Fibroblast of lung (primary cell): ENCODE results near the gene BCO1. TPM values are rescaled to one million over a fixed set of nuclear protein-coding genes. Genes with fewer than 3 reads are reported as not detected.

Experiments
- DNase-seq, 2 donors: peaks; one replicate each; pipeline versions ENCODE4 v3.0.0 to v3.0.0-alpha.2; 2010; ENCODE audit warnings: low read depth in 2 of 2
- H2AFZ ChIP-seq: 2 replicates; pipeline ENCODE4 v1.5.1; 2012; ENCODE audit warnings: low read length, control low read depth, inconsistent platforms
- H3K27ac ChIP-seq: 2 replicates; pipeline ENCODE4 v1.5.1; 2011; ENCODE audit warnings: low read length, control low read depth; ENCODE audit not compliant: insufficient read depth
- H3K27me3 ChIP-seq: 2 replicates; pipeline ENCODE4 v1.5.1; 2011; ENCODE audit warnings: mild to moderate bottlenecking, low read length; ENCODE audit not compliant: control insufficient read depth, insufficient read depth
- H3K36me3 ChIP-seq: 2 replicates; pipeline ENCODE4 v1.5.1; 2011; ENCODE audit warnings: low read length; ENCODE audit not compliant: control insufficient read depth, insufficient read depth
- H3K4me1 ChIP-seq: 2 replicates; pipeline ENCODE4 v1.5.1; 2011; ENCODE audit warnings: low read length; ENCODE audit not compliant: control insufficient read depth, insufficient read depth; ENCODE audit errors: extremely low read depth
- H3K4me2 ChIP-seq: 2 replicates; pipeline ENCODE4 v1.5.1; 2011; ENCODE audit warnings: low read length, control low read depth; ENCODE audit not compliant: insufficient read depth; ENCODE audit errors: extremely low read depth
- H3K4me3 ChIP-seq, 4 experiments: fragments of 200-600 bp in 1 of 4; sonication (generic) in 1 of 4; replicated peaks in 1 of 4; 2 replicates each; pipeline ENCODE4 v1.5.1; 2011 to 2016; ENCODE audit warnings: low read length in 4 of 4, low read depth in 3 of 4, mild to moderate bottlenecking in 3 of 4, control low read depth in 2 of 4, inconsistent platforms in 1 of 4, mixed read lengths in 1 of 4; ENCODE audit not compliant: insufficient read depth in 1 of 4; ENCODE audit errors: control extremely low read depth in 1 of 4
- H3K79me2 ChIP-seq: 2 replicates; pipeline ENCODE4 v1.5.1; 2012; ENCODE audit warnings: mild to moderate bottlenecking, low read length, inconsistent platforms; ENCODE audit not compliant: control insufficient read depth, insufficient read depth
- H3K9ac ChIP-seq: 2 replicates; pipeline ENCODE4 v1.5.1; 2011; ENCODE audit warnings: mild to moderate bottlenecking, low read length, control low read depth; ENCODE audit not compliant: insufficient read depth
- H3K9me3 ChIP-seq: 2 replicates; pipeline ENCODE4 v1.5.1; 2012; ENCODE audit warnings: low read depth, low read length; ENCODE audit not compliant: control insufficient read depth, insufficient read depth
- H4K20me1 ChIP-seq: 2 replicates; pipeline ENCODE4 v1.5.1; 2011; ENCODE audit warnings: low read length; ENCODE audit not compliant: control insufficient read depth, insufficient read depth; ENCODE audit errors: extremely low read depth
- EZH2 ChIP-seq: IDR thresholded peaks from 2 replicates; pipeline ENCODE4 v1.5.1; 2012; ENCODE audit warnings: low read length, control low read depth, mild to moderate bottlenecking; ENCODE audit errors: missing control alignments
- polyA plus RNA-seq, 2 donors: library from polyadenylated mRNA; depleted of rRNA in 1 of 2; stranded (reverse) in 1 of 2; unstranded in 1 of 2; fragments of >200 nt; gene quantifications; 2 replicates each; pipeline ENCODE4 v1.2.1, GENCODE V29; 2011 to 2012; ENCODE audit warnings: missing spikeins in 1 of 2
- total RNA-seq: library from RNA; depleted of rRNA; stranded (reverse); fragments of >200 nt; gene quantifications from 2 replicates; pipeline ENCODE4 v1.2.1, GENCODE V29; 2014
- TF ChIP-seq, protein P1 (sequence below), 2 donors: IDR thresholded peaks in 1 of 2; conservative IDR thresholded peaks in 1 of 2; 1 replicate in 1 of 2; 2 replicates in 1 of 2; pipeline ENCODE4 v1.5.1; 2011 to 2012; ENCODE audit warnings: low read length in 2 of 2, control low read depth in 1 of 2, inconsistent platforms in 1 of 2, low read depth in 1 of 2, mild to moderate bottlenecking in 1 of 2

Gene BCO1
- total and polyA plus RNA-seq, 2 donors (not counting 1 experiment from before 2014, with no cell fraction given) = under 0.01 to 0.05 TPM

DNA sequence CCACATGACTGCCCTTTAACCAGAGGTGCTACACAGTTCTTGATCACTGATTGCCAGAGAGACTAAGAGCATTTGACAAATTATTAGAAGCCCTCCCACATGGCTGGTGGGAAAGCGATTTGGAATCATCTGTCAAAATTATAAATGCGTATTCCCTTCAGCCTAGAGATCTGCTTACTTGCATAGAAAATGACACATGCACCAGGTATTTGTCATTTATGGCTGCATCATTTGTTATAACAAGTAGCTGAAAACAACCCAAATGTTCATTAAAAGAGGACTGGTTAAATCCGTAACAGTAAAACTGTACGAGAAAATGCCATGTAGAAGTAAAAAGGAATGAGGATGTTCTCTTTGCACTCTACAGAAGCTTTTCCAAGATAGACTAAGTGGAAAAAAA is 21.4 kb downstream of the BCO1 start:
- H3K9ac ChIP-seq = no peak overlapping the region
- no peaks in the 10 kb centered on the region for H3K79me2 ChIP-seq
- no peak overlapping the region for H2AFZ ChIP-seq
- H3K36me3 ChIP-seq = no peaks in the 10 kb centered on the region
- no peak overlapping the region for H3K27ac ChIP-seq
- peak in 1 of 2 donors; percentile 84 for DNase-seq
- no peak overlapping the region for H3K4me3 ChIP-seq
- H3K27me3 ChIP-seq = no peaks in the 10 kb centered on the region
- TF ChIP-seq EZH2 = no peak
- TF ChIP-seq, protein P1, sequence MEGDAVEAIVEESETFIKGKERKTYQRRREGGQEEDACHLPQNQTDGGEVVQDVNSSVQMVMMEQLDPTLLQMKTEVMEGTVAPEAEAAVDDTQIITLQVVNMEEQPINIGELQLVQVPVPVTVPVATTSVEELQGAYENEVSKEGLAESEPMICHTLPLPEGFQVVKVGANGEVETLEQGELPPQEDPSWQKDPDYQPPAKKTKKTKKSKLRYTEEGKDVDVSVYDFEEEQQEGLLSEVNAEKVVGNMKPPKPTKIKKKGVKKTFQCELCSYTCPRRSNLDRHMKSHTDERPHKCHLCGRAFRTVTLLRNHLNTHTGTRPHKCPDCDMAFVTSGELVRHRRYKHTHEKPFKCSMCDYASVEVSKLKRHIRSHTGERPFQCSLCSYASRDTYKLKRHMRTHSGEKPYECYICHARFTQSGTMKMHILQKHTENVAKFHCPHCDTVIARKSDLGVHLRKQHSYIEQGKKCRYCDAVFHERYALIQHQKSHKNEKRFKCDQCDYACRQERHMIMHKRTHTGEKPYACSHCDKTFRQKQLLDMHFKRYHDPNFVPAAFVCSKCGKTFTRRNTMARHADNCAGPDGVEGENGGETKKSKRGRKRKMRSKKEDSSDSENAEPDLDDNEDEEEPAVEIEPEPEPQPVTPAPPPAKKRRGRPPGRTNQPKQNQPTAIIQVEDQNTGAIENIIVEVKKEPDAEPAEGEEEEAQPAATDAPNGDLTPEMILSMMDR (conservative IDR thresholded peaks at IDR 0.05 in 1 of 2, IDR thresholded peaks at IDR 0.05 in 1 of 2; ENCODE audit: low read depth in 1 of 2, low read length in 2 of 2) = no peak
- no peaks in the 10 kb centered on the region for H4K20me1 ChIP-seq
- no peaks in the 10 kb centered on the region for H3K4me1 ChIP-seq
- H3K4me2 ChIP-seq = no peak overlapping the region
- H3K9me3 ChIP-seq = no peaks in the 10 kb centered on the region

DNA sequence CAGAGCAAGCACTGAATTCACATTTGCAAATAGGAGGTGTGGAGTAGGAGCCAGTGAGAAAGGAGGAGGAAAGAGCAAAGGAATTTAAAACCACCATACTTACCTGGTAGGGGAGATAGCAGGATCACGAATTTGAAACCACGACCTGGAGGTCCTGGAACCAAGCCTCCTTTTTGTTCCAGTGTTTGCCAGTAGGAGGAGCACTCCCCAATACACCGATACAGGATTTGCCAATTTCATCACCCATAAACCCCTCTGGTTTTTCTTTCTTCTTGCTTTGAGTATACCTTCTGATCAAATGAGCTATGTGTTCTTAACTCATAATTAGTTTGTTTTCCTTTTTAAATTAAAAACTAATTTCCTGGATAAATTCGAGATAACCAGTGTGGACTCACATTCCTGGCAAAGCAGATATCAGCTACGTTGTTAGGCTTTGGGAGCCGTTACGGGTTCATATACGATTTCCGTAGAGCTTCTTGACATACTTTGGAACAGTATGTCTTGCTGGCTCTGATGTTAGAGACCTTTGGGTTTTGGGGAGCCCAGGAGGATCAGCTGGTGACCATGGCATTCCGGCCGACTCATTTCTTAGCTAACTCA is 22.7 kb downstream of the BCO1 start:
- no peak for DNase-seq
- Histone ChIP-seq H3K27me3 (no peaks in the 10 kb centered on the region), H4K20me1 (no peaks in the 10 kb centered on the region), H3K4me3 (no peak overlapping the region), H3K4me2 (no peak overlapping the region), H2AFZ (no peak overlapping the region), H3K36me3 (no peaks in the 10 kb centered on the region), H3K4me1 (no peaks in the 10 kb centered on the region), H3K27ac (no peak overlapping the region), H3K9ac (no peak overlapping the region), H3K9me3 (no peaks in the 10 kb centered on the region), H3K79me2 (no peaks in the 10 kb centered on the region)
- TF ChIP-seq EZH2 = no peak
- TF ChIP-seq, protein P1 (conservative IDR thresholded peaks at IDR 0.05 in 1 of 2, IDR thresholded peaks at IDR 0.05 in 1 of 2; ENCODE audit: low read depth in 1 of 2, low read length in 2 of 2) = peak; percentile 53 to 65

DNA sequence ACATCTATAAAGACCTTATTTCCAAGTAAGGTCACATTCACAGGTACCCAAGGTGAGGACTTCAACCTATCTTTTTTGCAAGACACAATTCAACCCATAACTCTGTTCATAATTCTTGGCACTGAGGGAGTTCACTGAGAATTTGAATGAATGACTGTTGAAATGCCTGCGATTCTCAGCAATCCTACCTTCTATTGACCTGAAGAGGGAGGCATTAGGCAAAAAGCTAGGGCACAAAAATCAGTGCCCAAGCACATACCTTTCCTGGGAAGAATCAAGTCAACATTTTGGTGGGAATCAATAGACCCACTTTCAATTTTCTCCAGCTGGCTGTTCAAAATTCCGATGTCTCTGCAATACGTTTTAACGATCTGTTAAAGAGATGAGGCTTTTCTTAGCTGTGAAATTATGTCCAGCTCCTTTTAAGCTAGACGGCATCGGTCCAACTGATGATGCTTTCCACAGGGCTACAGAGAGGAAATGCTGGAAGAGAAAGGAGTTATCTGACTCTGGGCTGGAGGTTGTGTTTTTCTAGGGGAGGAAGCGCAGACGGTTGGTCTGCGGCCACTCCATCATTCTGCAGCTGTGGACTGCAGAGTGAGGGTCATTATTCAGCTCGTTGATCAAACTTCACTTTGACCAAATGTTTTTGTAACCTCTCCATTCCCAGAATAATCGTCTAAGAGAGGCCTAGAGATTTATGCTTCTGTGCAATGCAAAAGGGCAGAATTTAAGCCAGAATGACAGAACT is 25.2 kb downstream of the BCO1 start:
- Histone ChIP-seq H2AFZ (no peak overlapping the region), H4K20me1 (no peaks in the 10 kb centered on the region)
- peak; percentile 73 to 94 for DNase-seq

More for the DNA sequence above, 25.2 kb downstream of the BCO1 start:
- Histone ChIP-seq H3K4me1 (no peaks in the 10 kb centered on the region), H3K36me3 (no peaks in the 10 kb centered on the region), H3K27ac (no peak overlapping the region), H3K9me3 (no peaks in the 10 kb centered on the region), H3K9ac (no peak overlapping the region), H3K4me3 (no peak overlapping the region), H3K4me2 (no peak overlapping the region), H3K27me3 (no peaks in the 10 kb centered on the region), H3K79me2 (no peaks in the 10 kb centered on the region)
- TF ChIP-seq EZH2 = no peak
- TF ChIP-seq, protein P1 (conservative IDR thresholded peaks at IDR 0.05 in 1 of 2, IDR thresholded peaks at IDR 0.05 in 1 of 2; ENCODE audit: low read depth in 1 of 2, low read length in 2 of 2) = peak; percentile 10 to 25
